Fibroblast of skin of right quadriceps (primary cell): Measurements from ENCODE around the gene CCDC187.
"Not testable (repeated sequence)": the region's sequence is repeated elsewhere in the genome, so short reads cannot be mapped to it uniquely, and the experiment has no call there.

ENCODE experiments used
- DNase-seq: peaks from one replicate; pipeline ENCODE4 v3.0.0-alpha.2; 2013

Gene CCDC187

GRCh38 chr9:136303825-136304416, at the start of gene CCDC187:
Gene CCDC187, minus strand, starts transcription at chr9:136304094. Its CDS starts 264 bp downstream, at chr9:136303830.
- DNase-seq: no peak

DNA sequence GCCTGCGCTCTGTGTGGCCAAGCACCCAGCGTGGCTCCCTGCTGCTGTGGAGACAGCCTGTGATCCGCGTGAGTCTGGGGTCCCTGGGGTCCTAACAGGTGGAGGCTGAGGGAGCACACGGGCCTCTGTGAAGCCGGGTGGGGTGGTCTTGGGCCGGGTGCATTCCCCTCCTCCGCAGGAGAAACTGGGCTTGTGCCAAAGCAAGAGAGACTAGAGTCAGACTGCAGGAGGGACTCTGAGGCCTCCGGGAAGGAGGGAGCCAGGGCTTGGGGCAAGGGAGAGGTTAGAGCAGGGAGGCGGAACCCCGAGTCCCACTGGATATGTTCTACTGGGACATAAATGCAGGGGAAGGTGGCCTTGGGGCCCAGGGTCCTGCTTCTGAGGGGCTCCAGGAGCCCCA, 49.2 kb upstream of the CCDC187 start:
- DNase-seq: no peak

- DNase-seq: no peak
Observed at GRCh38 chr9:136352682-136353081, 48.8 kb upstream of the CCDC187 start.

DNA sequence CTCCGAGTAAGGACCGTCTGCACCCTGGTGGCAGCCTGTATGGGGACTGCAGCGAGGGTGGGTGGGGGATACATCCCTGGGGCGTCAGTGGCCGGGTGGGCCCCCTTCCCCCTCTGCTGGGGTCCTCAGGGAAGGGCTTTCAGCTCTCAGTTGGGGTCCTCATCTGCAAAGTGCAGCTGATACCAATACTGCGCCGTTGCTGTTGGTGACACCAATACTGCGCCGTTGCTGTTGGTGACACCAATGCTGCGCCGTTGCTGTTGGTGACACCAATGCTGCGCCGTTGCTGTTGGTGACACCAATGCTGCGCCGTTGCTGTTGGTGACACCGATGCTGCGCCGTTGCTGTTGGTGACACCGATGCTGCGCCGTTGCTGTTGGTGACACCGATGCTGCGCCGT, 48.0 kb upstream of the CCDC187 start:
- not testable (repeated sequence) for DNase-seq

DNA sequence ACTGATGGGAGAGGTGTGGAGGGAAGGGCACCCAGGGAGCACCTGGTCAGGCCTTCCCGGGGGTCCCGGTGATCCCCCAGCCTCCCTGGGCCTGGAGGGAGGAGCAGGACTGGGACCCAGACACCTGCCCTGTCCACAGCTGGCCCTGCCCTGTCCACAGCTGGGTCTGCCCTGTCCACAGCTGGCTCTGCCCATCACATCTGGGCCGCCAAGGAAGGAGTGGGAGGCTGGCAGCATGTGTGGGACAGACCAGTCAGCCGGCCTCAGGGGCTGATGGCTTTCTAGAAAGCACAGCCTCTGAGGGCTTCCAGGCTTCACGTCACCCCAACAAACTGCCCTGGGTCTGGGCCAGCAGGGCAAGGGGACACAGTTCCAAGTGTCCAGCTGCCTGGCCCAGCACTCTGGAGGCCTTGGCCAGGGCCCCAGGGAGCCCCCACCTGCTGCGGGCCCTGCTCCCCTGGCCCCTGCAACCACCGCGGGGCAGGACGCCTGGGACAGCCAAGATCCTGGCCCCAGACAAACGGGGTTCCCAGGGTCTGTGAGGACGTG, 47.4 kb upstream of the CCDC187 start:
- no peak for DNase-seq

GRCh38 chr9:136349546-136349945, 45.7 kb upstream of the CCDC187 start:
- no peak for DNase-seq

GRCh38 chr9:136348691-136349090, 44.8 kb upstream of the CCDC187 start:
- no peak for DNase-seq

DNA sequence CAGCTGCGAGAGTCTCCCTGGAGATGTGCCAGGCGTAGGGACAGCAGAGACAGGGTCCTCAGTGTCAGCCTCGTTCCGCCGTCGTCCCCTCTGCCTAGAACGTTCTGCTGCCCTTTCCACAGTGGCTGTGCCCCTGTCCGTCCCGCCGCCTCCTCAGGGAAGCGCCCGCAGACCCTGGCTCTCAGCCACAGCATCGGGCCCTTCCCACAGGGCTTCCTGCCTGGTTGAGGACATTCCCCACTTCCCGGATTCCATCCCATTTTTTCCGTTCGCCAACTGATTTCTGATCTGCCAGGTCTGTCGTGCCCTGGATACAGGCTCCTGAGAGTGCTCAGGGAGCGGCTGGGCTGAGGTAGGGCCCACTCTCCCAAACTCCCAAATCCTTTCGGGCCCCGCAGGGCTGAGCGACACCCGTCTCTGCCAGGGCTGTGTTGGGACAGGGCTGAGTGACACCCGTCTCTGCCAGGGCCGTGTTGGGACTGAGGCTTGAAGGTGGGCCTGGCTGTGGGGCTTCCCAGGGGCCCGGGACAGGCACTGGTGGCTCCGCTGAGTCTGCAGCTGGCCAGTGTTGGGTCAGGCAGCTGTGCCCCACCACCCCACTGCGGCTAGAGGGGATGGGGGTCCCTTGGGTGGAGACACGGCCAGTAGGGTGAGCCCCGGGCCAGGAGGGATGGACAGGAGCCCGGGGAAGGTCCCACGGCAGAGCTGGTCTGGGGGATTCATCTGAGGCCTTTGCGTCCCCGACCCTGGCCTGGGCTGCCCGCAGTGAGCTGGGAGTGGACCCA, 43.8 kb upstream of the CCDC187 start:
- DNase-seq: no peak

GRCh38 chr9:136346927-136347465, 43.1 kb upstream of the CCDC187 start:
- no peak for DNase-seq

DNA sequence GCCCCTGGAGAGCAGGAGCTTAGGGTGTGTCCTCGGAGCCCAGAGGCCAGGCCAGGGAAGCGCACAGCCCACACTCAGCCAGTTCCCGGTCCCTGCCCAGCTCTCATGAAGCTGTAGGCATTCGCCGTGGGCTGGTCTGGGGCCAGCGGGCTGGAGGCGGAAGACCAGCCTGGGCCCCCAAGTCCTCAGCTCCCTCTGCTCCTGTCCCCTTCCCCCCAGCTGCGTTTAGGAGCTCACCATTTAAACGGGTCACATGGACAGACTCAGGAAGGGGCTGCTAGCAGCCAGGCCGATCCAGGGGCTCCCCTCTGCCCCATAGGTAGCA, 42.2 kb upstream of the CCDC187 start:
- no peak for DNase-seq

GRCh38 chr9:136345281-136346156, 41.6 kb upstream of the CCDC187 start:
- DNase-seq: no peak

- DNase-seq: no peak
Observed at GRCh38 chr9:136344544-136345280, 40.8 kb upstream of the CCDC187 start.

GRCh38 chr9:136343884-136344269, 40.0 kb upstream of the CCDC187 start:
- DNase-seq: no peak

- no peak for DNase-seq
Observed at GRCh38 chr9:136343121-136343883, 39.4 kb upstream of the CCDC187 start.

GRCh38 chr9:136342181-136343120, 38.6 kb upstream of the CCDC187 start:
- DNase-seq: peak; percentile 64

DNA sequence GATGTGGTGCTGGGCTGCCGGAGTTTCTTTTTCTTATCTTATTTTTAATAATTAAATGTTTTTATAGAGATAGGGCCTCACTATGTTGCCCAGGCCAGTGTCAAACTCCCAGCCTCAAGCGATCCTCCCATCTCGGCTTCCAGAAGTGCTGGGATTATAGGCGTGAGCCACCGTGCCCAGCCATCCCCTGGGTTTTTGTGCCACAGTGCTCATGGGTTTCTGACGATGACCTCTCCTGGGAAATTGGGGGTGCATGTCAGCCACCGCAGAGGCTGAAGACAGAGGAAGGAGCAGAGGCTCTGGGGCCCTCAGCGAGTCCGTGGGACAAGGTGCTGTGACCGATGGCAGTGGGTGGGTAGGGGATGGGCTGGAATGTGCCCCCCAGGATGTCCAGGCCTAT, 37.9 kb upstream of the CCDC187 start:
- no peak for DNase-seq

- no peak for DNase-seq
Observed at GRCh38 chr9:136341042-136341655, 37.3 kb upstream of the CCDC187 start.

DNA sequence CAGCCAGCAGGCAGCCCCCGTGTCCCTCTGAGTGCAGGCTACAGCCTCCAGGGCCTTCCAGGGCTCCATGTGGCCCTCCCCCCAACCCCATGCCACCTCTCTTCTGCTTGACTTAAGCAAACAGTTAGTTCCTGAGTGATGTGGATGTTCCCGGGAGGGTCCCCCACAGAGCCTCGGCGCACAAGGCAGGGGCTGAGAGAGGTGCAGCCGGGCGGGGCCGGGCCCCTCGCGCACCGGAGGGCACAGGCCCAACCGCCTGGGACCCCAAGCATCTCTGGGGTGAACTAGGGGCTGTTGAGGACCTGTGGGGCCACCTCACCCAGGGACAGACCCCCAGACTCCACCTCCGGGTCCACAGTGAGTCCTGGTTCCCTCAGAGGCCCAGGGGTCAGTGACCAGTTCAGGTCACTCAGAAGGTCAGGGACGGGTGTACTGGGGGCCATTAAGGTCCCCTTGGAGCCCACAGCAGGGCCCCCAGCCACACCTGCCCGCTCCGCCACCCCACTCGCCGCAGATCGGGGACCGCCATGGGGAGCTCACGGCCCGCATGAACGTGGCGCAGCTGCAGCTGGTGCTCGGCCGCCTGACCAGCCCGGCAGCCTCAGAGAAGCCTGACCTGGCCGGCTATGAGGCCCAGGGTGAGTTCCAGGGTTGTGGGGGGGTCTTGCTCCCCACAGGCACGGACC, 36.6 kb upstream of the CCDC187 start:
- DNase-seq: no peak

DNA sequence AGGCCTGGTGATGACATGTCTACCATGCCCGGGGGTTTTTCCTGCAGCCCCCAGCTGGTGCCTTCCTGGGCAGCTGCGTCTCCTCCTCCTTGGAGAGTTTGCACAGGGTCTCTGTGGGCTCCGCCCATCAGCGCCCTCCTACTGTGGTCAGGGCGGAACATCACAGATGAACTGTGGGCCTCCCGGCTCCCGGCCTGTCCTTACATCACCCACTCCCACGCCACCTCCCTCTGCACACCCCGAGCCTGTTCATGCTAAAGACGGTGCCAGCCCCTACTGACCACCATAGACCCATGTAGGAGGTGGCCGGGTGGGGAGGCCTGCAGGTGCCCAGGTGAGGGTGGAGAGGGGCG, 36.0 kb upstream of the CCDC187 start:
- DNase-seq: no peak
